ENCODE data around the gene CYREN.

- TF ChIP-seq CTCF (conservative IDR thresholded peaks at IDR 0.05; ENCODE audit: low read depth, low read length) (no peak), EZH2 (IDR thresholded peaks at IDR 0.05; ENCODE audit: borderline replicate concordance, low read depth, low read length, poor library complexity, severe bottlenecking) (no peak)
Measured at GRCh38 chr7:135192914-135193536, 22.5 kb upstream of the CYREN start.
